MM.1S (cell line): ENCODE results near the gene MUC5B.

Source experiments
- DNase-seq: peaks from one replicate; pipeline ENCODE4 v3.0.0-alpha.2; 2015
- H2AFZ ChIP-seq: fragments of 300-600 bp; sonication (generic); 2 replicates; pipeline ENCODE4 v1.6.0; 2016; ENCODE audit warnings: antibody characterized with exemption, low read length
- H3F3A ChIP-seq: fragments of 300-600 bp; sonication (generic); 2 replicates; pipeline ENCODE4 v1.6.1; 2016; ENCODE audit warnings: mild to moderate bottlenecking, antibody characterized with exemption, low read length, moderate library complexity, mixed read lengths; ENCODE audit not compliant: insufficient read depth
- H3K27ac ChIP-seq: fragments of 300-600 bp; sonication (generic); 2 replicates; pipeline ENCODE4 v1.5.1; 2016; ENCODE audit warnings: mild to moderate bottlenecking, low read length
- H3K27me3 ChIP-seq: fragments of 300-600 bp; sonication (generic); replicated peaks from 2 replicates; pipeline ENCODE4 v1.6.0; 2016; ENCODE audit warnings: low read length; ENCODE audit not compliant: insufficient read depth
- H3K36me3 ChIP-seq: fragments of 300-600 bp; sonication (generic); replicated peaks from 2 replicates; pipeline ENCODE4 v1.6.1; 2016; ENCODE audit warnings: mild to moderate bottlenecking, low read length, mixed read lengths; ENCODE audit not compliant: insufficient read depth
- H3K4me1 ChIP-seq: fragments of 300-600 bp; sonication (generic); 2 replicates; pipeline ENCODE4 v1.6.1; 2016; ENCODE audit warnings: low read length, mixed read lengths
- H3K4me2 ChIP-seq: fragments of 300-600 bp; sonication (generic); 2 replicates; pipeline ENCODE4 v1.6.0; 2016; ENCODE audit warnings: low read depth, low read length
- H3K4me3 ChIP-seq: fragments of 300-600 bp; sonication (generic); 2 replicates; pipeline ENCODE4 v1.5.1; 2016; ENCODE audit warnings: low read length, mixed read lengths
- H3K79me2 ChIP-seq: fragments of 300-600 bp; sonication (generic); 2 replicates; pipeline ENCODE4 v1.6.1; 2016; ENCODE audit warnings: mixed run types, low read length, mixed read lengths
- H3K9ac ChIP-seq: fragments of 300-600 bp; sonication (generic); 2 replicates; pipeline ENCODE4 v1.6.1; 2016; ENCODE audit warnings: low read length, mixed read lengths
- H3K9me2 ChIP-seq: fragments of 300-600 bp; sonication (generic); replicated peaks from 2 replicates; pipeline ENCODE4 v1.6.1; 2016; ENCODE audit warnings: mild to moderate bottlenecking, low read length, mixed read lengths; ENCODE audit not compliant: insufficient read depth
- H3K9me3 ChIP-seq: fragments of 300-600 bp; sonication (generic); replicated peaks from 2 replicates; pipeline ENCODE4 v1.6.1; 2016; ENCODE audit warnings: mild to moderate bottlenecking, low read length, mixed read lengths; ENCODE audit not compliant: insufficient read depth
- H4K20me1 ChIP-seq: fragments of 300-600 bp; sonication (generic); 2 replicates; pipeline ENCODE4 v1.6.1; 2016; ENCODE audit warnings: mild to moderate bottlenecking, low read length, moderate library complexity, mixed read lengths; ENCODE audit not compliant: insufficient read depth
- EZH2 ChIP-seq: fragments of 300-600 bp; sonication (generic); optimal IDR thresholded peaks from 2 replicates; pipeline ENCODE3; 2017; ENCODE audit warnings: low read depth, mild to moderate bottlenecking, antibody characterized with exemption, low read length, mixed read lengths
- EZH2phosphoT487 ChIP-seq: fragments of 300-600 bp; sonication (generic); IDR thresholded peaks from 2 replicates; pipeline ENCODE4 v1.6.1; 2018; ENCODE audit warnings: antibody characterized with exemption, low read length
- TF ChIP-seq, protein P1 (sequence below): fragments of 300-600 bp; sonication (generic); IDR thresholded peaks from 2 replicates; pipeline ENCODE4 v1.5.1; 2016; ENCODE audit warnings: antibody characterized with exemption, low read length, mixed read lengths

MUC5B gene

GRCh38 chr11:1296287-1296686 lies 73.4 kb downstream of the MUC5B start:
- Histone ChIP-seq H3K9me2 (no peaks in the 10 kb centered on the region), H4K20me1 (no peaks in the 10 kb centered on the region), H3K4me2 (no peak overlapping the region), H3F3A (no peaks in the 10 kb centered on the region), H3K4me1 (no peaks in the 10 kb centered on the region), H3K9me3 (no peaks in the 10 kb centered on the region), H3K27me3 (no peaks in the 10 kb centered on the region), H3K27ac (no peak overlapping the region), H3K9ac (no peak overlapping the region), H3K4me3 (no peak overlapping the region), H2AFZ (no peak overlapping the region), H3K36me3 (no peaks in the 10 kb centered on the region), H3K79me2 (peaks cover 55% of the 10 kb centered on the region)
- DNase-seq, result no peak
- TF ChIP-seq EZH2phosphoT487, result no peak
- TF ChIP-seq, protein P1, sequence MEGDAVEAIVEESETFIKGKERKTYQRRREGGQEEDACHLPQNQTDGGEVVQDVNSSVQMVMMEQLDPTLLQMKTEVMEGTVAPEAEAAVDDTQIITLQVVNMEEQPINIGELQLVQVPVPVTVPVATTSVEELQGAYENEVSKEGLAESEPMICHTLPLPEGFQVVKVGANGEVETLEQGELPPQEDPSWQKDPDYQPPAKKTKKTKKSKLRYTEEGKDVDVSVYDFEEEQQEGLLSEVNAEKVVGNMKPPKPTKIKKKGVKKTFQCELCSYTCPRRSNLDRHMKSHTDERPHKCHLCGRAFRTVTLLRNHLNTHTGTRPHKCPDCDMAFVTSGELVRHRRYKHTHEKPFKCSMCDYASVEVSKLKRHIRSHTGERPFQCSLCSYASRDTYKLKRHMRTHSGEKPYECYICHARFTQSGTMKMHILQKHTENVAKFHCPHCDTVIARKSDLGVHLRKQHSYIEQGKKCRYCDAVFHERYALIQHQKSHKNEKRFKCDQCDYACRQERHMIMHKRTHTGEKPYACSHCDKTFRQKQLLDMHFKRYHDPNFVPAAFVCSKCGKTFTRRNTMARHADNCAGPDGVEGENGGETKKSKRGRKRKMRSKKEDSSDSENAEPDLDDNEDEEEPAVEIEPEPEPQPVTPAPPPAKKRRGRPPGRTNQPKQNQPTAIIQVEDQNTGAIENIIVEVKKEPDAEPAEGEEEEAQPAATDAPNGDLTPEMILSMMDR, result no peak
- TF ChIP-seq EZH2, result no peak

DNA sequence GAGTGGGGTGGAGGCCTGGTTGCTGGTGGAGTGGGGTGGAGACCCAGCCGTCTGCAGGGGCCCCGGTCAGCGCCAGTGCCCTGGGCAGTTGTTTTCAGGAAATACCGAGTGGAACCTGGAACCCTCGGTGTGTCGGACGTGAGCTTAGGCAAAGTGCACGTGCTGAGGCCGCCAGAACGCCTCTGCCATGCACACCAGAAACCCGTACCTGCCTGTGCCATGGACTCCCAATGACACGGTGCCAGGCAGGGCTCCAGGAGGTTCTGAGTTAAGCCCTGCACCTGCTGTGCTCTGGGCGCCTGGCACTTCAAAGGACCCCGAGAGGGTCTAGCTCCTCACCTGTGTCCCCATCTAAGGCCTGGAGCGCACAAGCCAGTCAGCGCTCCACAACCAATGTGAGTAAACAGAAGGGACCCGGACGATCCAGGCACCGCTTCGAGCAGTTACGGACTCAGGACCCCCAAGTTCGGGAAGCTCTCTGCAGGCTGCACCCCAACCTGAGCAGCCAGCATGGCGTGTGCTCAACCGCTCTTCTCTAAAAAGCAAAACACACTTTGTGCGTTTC lies 74.2 kb downstream of the MUC5B start:
- Histone ChIP-seq H3K9me3 (no peaks in the 10 kb centered on the region), H3K36me3 (no peaks in the 10 kb centered on the region), H3K9ac (no peak overlapping the region), H3K79me2 (peaks cover 63% of the 10 kb centered on the region), H3K9me2 (no peaks in the 10 kb centered on the region), H3K4me2 (no peak overlapping the region), H4K20me1 (no peaks in the 10 kb centered on the region), H3K4me3 (no peak overlapping the region), H3K27me3 (no peaks in the 10 kb centered on the region), H2AFZ (no peak overlapping the region), H3K27ac (no peak overlapping the region), H3F3A (no peaks in the 10 kb centered on the region), H3K4me1 (no peaks in the 10 kb centered on the region)
- TF ChIP-seq EZH2, result no peak
- no peak for DNase-seq

GRCh38 chr11:1297576-1298473 lies 75.0 kb downstream of the MUC5B start:
- Histone ChIP-seq H3K36me3 (no peaks in the 10 kb centered on the region), H3K4me2 (no peak overlapping the region), H3K9ac (no peak overlapping the region), H3K4me1 (no peaks in the 10 kb centered on the region), H3K9me3 (no peaks in the 10 kb centered on the region), H3K79me2 (peaks cover 67% of the 10 kb centered on the region), H3K4me3 (no peak overlapping the region), H3K27ac (no peak overlapping the region), H4K20me1 (no peaks in the 10 kb centered on the region), H2AFZ (no peak overlapping the region), H3K9me2 (no peaks in the 10 kb centered on the region), H3F3A (no peaks in the 10 kb centered on the region), H3K27me3 (no peaks in the 10 kb centered on the region)
- no peak for DNase-seq
- TF ChIP-seq, protein P1, result no peak
- TF ChIP-seq EZH2phosphoT487 (no peak), EZH2 (no peak)
